ENCODE results near the gene FOXL1.

FOXL1 gene

DNA sequence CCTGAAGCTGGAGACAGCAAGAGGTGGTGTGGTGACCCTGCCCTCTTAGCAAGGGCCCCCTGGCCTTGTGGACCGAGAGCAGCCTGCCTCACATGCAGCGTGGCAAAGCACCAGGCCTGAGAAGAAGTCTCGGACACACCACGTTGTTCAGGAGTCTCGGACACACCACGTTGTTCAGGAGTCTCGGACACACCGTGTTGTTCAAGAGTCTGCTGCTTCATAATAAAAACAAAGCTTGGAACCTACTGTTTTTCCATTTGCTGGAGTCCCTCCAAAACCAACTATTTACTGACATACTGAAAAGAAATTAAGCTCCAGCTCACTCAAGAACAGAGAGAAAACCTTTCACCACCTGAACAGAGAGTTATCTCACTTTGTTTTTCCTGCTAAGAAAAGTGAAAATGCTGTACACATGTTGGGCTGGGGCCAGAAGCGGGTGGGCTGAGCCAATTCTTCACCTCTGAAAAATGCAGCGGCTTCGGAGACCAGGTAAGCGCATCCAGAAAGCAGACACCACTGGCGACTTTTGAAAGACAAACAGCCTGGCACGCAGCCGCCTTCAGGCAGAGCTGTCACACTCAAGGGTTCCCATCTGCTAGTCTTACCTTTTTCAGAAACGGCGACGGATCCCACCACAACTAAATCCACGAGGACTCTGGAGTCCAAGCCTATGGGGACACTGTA lies 32.3 kb upstream of the FOXL1 start:
- Mint-ChIP-seq H3K36me3 (ENCODE audit: low read depth) (peaks cover 12% of the 10 kb centered on the region), H3K27ac (no peak overlapping the region), H3K4me3 (no peak overlapping the region), H3K27me3 (ENCODE audit: low read depth, poor library complexity) (peaks cover 3% of the 10 kb centered on the region), H3K9me3 (no peaks in the 10 kb centered on the region), H3K4me1 (peaks cover 18% of the 10 kb centered on the region)
- TF ChIP-seq, protein P1, sequence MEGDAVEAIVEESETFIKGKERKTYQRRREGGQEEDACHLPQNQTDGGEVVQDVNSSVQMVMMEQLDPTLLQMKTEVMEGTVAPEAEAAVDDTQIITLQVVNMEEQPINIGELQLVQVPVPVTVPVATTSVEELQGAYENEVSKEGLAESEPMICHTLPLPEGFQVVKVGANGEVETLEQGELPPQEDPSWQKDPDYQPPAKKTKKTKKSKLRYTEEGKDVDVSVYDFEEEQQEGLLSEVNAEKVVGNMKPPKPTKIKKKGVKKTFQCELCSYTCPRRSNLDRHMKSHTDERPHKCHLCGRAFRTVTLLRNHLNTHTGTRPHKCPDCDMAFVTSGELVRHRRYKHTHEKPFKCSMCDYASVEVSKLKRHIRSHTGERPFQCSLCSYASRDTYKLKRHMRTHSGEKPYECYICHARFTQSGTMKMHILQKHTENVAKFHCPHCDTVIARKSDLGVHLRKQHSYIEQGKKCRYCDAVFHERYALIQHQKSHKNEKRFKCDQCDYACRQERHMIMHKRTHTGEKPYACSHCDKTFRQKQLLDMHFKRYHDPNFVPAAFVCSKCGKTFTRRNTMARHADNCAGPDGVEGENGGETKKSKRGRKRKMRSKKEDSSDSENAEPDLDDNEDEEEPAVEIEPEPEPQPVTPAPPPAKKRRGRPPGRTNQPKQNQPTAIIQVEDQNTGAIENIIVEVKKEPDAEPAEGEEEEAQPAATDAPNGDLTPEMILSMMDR (IDR thresholded peaks at IDR 0.05): no peak
- DNase-seq: no peak

DNA sequence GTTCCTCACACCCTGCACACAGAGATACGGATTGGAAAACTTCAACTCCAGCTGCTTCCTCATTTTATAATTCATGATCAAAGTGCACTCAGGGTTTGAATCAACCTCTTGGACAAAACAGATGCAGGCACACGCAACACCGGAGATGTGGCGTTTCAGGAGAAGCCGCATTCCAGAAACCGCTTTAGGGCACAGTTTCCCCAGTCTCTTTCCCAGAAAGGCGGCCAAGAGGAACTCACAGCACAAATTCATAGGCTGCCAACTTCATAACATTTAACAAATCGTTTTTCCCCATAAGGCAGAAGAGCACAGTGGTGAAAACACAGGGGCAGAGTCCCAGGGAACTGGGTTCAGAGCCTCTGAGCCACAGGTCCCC lies 31.7 kb upstream of the FOXL1 start:
- no peak for DNase-seq
- no peak overlapping the region for H3K4me3 Mint-ChIP-seq
- H3K27ac Mint-ChIP-seq: no peak overlapping the region
- peaks cover 12% of the 10 kb centered on the region for H3K36me3 Mint-ChIP-seq (ENCODE audit: low read depth)
- peaks cover 23% of the 10 kb centered on the region for H3K4me1 Mint-ChIP-seq
- no peaks in the 10 kb centered on the region for H3K9me3 Mint-ChIP-seq
- TF ChIP-seq, protein P1 (IDR thresholded peaks at IDR 0.05): no peak
- H3K27me3 Mint-ChIP-seq (ENCODE audit: low read depth, poor library complexity): peaks cover 3% of the 10 kb centered on the region

DNA sequence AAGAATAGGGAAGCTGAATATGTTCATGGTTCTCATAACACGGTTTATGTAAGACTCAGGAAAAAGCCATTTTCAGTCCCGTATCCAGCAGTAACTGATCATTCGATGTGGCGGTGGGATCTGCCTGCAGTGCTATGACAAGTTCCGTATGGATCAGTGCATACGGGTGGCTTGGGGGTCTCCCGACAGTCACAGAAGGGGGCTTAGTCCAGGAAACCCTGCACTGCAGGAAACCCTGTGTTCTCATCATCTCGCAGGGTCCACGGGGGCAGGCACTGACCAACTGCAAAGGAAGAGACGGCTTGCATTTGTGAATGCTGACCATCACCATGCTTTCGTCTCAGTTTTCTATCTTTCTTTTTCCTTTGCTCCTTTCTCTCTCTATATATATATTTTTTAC lies 31.1 kb upstream of the FOXL1 start:
- Mint-ChIP-seq H3K9me3 (no peaks in the 10 kb centered on the region), H3K4me1 (peaks cover 30% of the 10 kb centered on the region), H3K4me3 (no peak overlapping the region)

DNA sequence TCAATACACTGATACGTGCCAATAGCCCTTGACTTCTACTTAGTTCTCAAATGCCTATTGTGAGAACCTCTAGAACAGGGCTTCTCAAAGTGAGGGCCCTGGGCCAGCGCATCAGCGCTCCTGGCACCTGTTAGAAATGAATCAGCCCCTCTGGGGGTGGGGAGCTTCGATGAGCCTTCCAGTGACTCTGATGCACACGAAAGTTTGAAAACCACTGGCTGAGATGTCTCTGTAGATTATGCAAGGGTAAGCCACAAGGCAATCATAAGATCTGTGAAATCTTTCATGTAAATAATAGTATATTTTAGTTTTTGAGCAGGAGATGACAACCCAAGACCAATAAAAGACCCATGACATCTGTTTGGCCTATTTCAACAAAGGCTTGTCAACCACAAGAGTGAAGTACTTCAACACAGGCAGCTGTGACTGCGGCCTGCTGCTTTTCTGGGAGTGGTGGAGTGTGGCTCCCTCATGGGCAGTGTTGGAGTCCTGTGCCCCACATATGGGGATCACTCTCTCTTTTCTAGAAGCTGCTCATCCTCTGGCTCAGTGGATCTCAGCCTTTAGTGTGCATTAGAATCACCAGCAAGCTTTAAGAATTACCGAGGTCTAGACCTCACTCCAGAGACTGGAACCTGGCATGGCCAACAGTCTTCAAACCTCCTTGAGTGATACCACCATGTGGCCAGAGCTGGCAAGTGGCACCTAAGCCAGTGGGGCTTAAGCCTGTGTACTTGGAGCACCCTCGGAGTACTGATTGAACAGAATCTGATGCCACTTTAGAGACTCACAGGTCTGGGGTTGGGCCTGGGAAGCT lies 29.1 kb upstream of the FOXL1 start:
- DNase-seq: no peak
- TF ChIP-seq, protein P1 (IDR thresholded peaks at IDR 0.05): no peak
- H3K4me1 Mint-ChIP-seq: peaks cover 38% of the 10 kb centered on the region
- H3K36me3 Mint-ChIP-seq (ENCODE audit: low read depth): peaks cover 15% of the 10 kb centered on the region
- H3K27me3 Mint-ChIP-seq (ENCODE audit: low read depth, poor library complexity): peaks cover 11% of the 10 kb centered on the region
- H3K27ac Mint-ChIP-seq: no peak overlapping the region
- H3K4me3 Mint-ChIP-seq: no peak overlapping the region
- peaks cover 3% of the 10 kb centered on the region for H3K9me3 Mint-ChIP-seq

More for the DNA sequence above, 31.1 kb upstream of the FOXL1 start:
- DNase-seq: no peak
- TF ChIP-seq, protein P1 (IDR thresholded peaks at IDR 0.05): no peak
- no peak overlapping the region for H3K27ac Mint-ChIP-seq
- peaks cover 3% of the 10 kb centered on the region for H3K27me3 Mint-ChIP-seq (ENCODE audit: low read depth, poor library complexity)
- H3K36me3 Mint-ChIP-seq (ENCODE audit: low read depth): peaks cover 12% of the 10 kb centered on the region

DNA sequence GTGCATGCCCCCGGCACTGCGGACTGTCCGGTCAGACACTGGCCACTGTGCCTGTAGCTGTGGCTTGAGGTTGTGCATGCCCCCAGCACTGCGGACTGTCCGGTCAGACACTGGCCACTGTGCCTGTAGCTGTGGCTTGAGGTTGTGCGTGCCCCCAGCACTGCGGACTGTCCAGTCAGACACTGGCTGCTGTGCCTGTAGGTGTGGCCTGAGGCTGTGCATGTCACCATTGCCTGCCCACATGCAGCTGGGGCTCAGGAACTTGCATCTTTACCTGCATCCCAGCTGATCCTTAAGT lies 28.5 kb upstream of the FOXL1 start:
- peaks cover 4% of the 10 kb centered on the region for H3K9me3 Mint-ChIP-seq
- TF ChIP-seq, protein P1 (IDR thresholded peaks at IDR 0.05): no peak
- H3K27me3 Mint-ChIP-seq (ENCODE audit: low read depth, poor library complexity): peaks cover 11% of the 10 kb centered on the region
- H3K36me3 Mint-ChIP-seq (ENCODE audit: low read depth): peaks cover 9% of the 10 kb centered on the region
- H3K27ac Mint-ChIP-seq: no peak overlapping the region
- H3K4me1 Mint-ChIP-seq: peaks cover 43% of the 10 kb centered on the region
- no peak for DNase-seq
- no peak overlapping the region for H3K4me3 Mint-ChIP-seq

All from nephron progenitor cell (in vitro differentiated cells).